ENCODE measurements around the gene PDCD5. TPM values are rescaled to one million over a fixed set of nuclear protein-coding genes. Genes with fewer than 3 reads are reported as not detected.

Gene PDCD5, protein sequence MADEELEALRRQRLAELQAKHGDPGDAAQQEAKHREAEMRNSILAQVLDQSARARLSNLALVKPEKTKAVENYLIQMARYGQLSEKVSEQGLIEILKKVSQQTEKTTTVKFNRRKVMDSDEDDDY
- total RNA-seq (2022; extraction: Qiagen RNA extraction; ENCODE audit: low read depth), result 429 to 469 TPM (median 443 TPM) in 5 replicates

DNA sequence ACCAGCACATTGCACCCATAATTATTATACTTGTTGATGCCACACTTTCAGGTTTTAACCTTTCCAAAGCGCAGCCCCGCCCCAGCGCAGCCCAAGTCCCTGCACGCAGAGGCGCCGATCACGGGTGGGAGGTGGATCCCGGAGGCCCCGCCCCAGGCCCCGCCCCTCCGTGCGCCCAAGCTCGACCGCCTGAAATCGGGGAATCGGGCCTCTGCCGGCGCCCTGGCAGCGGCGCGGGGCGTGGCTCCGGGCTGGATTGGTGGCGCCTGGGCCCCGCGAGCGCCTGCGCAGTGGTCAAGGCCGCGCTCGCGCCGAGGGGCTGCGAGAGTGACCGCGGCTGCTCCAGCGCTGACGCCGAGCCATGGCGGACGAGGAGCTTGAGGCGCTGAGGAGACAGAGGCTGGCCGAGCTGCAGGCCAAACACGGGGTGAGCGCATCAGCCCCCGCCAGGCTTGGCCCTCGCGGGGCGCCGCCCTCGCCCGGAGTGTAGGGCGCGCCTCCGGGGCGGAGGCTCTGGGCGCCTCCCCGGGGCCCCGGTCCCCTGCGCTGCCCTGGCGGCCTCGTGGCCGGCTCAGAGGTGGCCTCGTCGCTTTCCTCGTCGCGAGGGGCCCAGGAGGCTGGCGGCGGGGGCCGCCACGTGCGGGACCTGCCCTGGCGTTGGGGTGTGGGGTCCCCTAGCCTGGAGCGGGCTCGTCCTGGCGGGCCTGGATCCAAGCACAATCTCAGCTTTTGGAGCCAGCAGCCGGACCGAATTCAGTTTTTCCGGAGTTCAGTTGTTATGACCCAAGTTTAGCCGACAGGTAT lies at the start of gene PDCD5:
TSS of gene PDCD5 (plus strand) at position 290 of the 804 bp plus-strand sequence. CDS start at position 362, 72 bp downstream.

Other genes starting within 250 kb of the PDCD5 start
- gene ZNF507, start 235.6 kb upstream of the PDCD5 start, total RNA-seq (2022; extraction: Qiagen RNA extraction; ENCODE audit: low read depth), result 15.1 to 21.9 TPM (median 19.0 TPM) in 5 replicates
- gene DPY19L3, start 175.4 kb upstream of the PDCD5 start, total RNA-seq (2022; extraction: Qiagen RNA extraction; ENCODE audit: low read depth), result 11.4 to 14.9 TPM (median 13.8 TPM) in 5 replicates
- 34.3 to 45.2 TPM (median 38.2 TPM) in 5 replicates for gene ANKRD27, start 94.0 kb downstream of the PDCD5 start, total RNA-seq (2022; extraction: Qiagen RNA extraction; ENCODE audit: low read depth)
- 0.21 to 0.50 TPM (median 0.32 TPM) in 5 replicates for gene RGS9BP, start 94.7 kb downstream of the PDCD5 start, total RNA-seq (2022; extraction: Qiagen RNA extraction; ENCODE audit: low read depth)
- gene NUDT19, start 110.6 kb downstream of the PDCD5 start, total RNA-seq (2022; extraction: Qiagen RNA extraction; ENCODE audit: low read depth), result 34.7 to 45.7 TPM (median 41.4 TPM) in 5 replicates
- gene TDRD12, start 138.6 kb downstream of the PDCD5 start, total RNA-seq (2022; extraction: Qiagen RNA extraction; ENCODE audit: low read depth), result 0.13 to 0.20 TPM (median 0.16 TPM) in 5 replicates

All from A549 treated with DMSO at 1 μM for 4 hours (cell line).